ENCODE results near the gene RASSF3. TPM values are rescaled to one million over a fixed set of nuclear protein-coding genes. Genes with fewer than 3 reads are reported as not detected.
"Not testable (repeated sequence)": the region's sequence is repeated elsewhere in the genome, so short reads cannot be mapped to it uniquely, and the experiment has no call there.

Gene RASSF3
- total and polyA plus RNA-seq, 11 donors, result 32.8 to 116 (median 90.6) TPM

DNA sequence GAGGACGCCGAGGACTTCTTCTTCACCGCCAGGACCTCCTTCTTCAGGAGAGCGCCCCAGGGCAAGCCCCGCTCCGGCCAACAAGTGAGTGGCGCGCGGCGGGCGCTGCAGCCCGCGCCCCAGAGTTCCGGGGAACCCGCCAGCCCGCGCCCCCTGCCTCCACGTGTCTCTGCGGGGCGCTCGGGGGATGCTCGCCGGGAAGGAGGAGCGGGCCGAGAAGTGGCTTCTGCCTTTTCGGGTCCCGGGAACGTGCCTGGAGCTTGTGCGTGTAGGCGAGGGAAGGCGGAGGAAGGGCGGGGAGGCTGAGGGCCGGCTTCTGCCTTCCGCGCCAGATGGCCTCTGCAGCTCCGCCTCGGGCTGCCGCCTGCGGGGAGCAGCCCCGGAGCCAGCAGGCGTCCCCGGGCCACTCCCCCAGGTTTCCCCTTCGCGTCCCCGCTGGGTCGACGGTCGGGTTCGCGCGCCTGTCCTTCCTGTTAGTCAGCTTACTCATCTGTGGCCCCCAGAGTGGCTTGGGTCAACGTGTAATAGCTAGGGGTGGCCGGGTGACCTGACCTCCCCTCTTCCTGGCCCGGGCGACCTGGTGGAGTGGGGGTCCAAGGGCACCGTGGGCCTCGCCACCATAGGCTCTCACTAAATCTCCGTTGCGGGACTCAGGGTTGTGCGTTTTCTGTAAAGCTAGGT is 505 bp downstream of the RASSF3 start:
- peak; percentile 47 to 85 (median 73) for ATAC-seq
- Histone ChIP-seq H3K4me1 (peaks cover 0 to 39% (median 25%) of the 10 kb centered on the region in 12 donors), H3K27me3 (no peaks in the 10 kb centered on the region), H3K4me3 (peak overlapping the region; percentile 67 to 99 (median 96)), H3K9me3 (no peaks in the 10 kb centered on the region), H3K27ac (peak overlapping the region; percentile 90 to 99 (median 97)), H3K36me3 (peaks cover 0 to 12% (median 0%) of the 10 kb centered on the region in 9 donors)
- no peak for TF ChIP-seq POLR2A (IDR thresholded peaks at IDR 0.05)
- TF ChIP-seq, protein P1, sequence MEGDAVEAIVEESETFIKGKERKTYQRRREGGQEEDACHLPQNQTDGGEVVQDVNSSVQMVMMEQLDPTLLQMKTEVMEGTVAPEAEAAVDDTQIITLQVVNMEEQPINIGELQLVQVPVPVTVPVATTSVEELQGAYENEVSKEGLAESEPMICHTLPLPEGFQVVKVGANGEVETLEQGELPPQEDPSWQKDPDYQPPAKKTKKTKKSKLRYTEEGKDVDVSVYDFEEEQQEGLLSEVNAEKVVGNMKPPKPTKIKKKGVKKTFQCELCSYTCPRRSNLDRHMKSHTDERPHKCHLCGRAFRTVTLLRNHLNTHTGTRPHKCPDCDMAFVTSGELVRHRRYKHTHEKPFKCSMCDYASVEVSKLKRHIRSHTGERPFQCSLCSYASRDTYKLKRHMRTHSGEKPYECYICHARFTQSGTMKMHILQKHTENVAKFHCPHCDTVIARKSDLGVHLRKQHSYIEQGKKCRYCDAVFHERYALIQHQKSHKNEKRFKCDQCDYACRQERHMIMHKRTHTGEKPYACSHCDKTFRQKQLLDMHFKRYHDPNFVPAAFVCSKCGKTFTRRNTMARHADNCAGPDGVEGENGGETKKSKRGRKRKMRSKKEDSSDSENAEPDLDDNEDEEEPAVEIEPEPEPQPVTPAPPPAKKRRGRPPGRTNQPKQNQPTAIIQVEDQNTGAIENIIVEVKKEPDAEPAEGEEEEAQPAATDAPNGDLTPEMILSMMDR (IDR thresholded peaks at IDR 0.05), result no peak
- DNase-seq, result peak; percentile 65 to 89 (median 71)
- 1% methylated on average over 38 to 60 of the region's 60 CpGs for WGBS, 4 donors
- intact Hi-C loops (cut with DNase I), result loop anchor here (1.0 to 10.0 kb wide), 13 partner anchors 33 to 156 kb away; partner anchors contain the start of gene TBK1 (in 1 of the 10)

DNA sequence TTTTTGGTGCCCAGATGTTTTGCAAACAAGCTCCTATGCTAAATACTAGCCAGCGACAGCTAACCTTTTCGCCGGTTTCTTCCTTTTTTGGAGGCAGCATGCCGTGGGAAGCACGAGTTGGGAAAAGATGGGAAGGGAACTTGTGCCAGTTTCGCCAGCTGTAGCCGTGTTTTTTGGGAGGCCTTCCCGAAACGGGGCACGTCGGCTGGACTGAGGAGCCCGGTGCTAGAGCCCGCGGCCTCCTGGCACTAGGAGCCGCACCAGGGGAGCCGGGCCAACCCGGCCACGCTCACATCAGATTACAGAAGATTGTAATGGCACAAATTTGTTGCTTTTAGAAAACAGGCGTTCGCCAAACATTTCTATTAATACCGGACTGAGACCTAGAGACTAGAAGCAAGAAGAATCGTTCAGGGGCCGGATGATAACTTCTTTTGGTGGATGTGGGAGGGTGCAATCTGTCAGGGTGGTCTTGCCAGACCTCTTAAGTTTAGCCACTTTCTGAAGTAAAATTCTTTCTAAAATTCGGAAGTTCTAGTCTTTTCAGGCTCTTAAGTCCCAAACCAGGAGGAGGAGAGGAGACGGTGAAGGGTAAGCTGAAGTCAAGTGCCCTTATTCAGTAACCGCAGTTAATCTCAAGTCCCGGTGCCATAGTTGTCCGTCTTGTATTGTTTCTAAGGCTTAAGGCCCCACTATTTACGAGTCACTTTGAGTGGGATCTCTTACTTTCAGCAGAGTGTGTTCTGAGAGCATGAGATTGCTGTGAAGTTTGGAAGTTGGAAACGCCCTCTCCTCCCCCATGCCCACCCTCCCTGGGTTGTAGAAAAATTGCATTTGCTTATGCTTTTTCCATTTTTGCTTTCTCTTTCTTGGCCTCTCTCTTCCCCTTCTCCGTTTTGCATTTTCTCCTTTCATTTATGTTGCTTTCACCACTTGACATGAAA is 1.3 kb downstream of the RASSF3 start:
- Histone ChIP-seq H3K4me1 (peaks cover 0 to 47% (median 33%) of the 10 kb centered on the region in 12 donors), H3K27ac (peak overlapping the region; percentile 90 to 99 (median 97)), H3K9me3 (no peaks in the 10 kb centered on the region), H3K4me3 (peak overlapping the region; percentile 67 to 99 (median 96)), H3K27me3 (no peaks in the 10 kb centered on the region), H3K36me3 (peaks cover 0 to 16% (median 0%) of the 10 kb centered on the region in 9 donors)
- 1 to 3% (median 2%) methylated on average over 26 to 31 of the region's 31 CpGs for WGBS, 4 donors
- DNase-seq (peak; percentile 30 to 72 (median 43)), ATAC-seq (peak; percentile 23 to 62 (median 48))
- intact Hi-C loops (cut with DNase I), result loop anchor here (2.0 to 10.0 kb wide), 12 partner anchors 34 to 157 kb away; partner anchors contain the start of gene TBK1 (in 1 of the 10)
- TF ChIP-seq POLR2A (IDR thresholded peaks at IDR 0.05), result no peak
- TF ChIP-seq, protein P1 (IDR thresholded peaks at IDR 0.05), result peak in 2 of 12 donors; percentile 17 to 24

DNA sequence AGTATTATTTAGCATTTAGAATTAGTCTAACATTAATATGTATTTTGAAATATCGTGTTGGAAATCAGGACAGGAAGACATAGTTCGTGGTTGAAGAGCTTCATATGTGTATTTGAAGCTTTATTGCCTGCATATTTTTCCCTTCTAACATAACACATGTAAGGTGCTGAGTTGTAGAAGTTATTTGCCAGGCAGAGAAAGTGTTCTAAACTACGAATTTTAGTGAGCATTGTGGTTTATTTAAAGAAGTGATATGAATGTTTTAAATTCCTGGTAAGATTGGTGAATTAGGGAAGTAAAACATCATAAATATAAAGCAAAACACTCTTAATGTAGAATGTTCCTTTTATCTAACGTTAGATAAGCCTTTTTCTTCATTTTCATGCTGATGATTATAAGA is 2.5 kb downstream of the RASSF3 start:
- H3K27ac ChIP-seq, result peak overlapping the region in 3 of 12 donors; percentile 17 to 99 (median 96)
- H3K4me1 ChIP-seq, result peaks cover 0 to 59% (median 40%) of the 10 kb centered on the region in 12 donors
- 19 to 28% (median 24%) methylated on average over 4 of the region's 4 CpGs for WGBS, 4 donors

DNA sequence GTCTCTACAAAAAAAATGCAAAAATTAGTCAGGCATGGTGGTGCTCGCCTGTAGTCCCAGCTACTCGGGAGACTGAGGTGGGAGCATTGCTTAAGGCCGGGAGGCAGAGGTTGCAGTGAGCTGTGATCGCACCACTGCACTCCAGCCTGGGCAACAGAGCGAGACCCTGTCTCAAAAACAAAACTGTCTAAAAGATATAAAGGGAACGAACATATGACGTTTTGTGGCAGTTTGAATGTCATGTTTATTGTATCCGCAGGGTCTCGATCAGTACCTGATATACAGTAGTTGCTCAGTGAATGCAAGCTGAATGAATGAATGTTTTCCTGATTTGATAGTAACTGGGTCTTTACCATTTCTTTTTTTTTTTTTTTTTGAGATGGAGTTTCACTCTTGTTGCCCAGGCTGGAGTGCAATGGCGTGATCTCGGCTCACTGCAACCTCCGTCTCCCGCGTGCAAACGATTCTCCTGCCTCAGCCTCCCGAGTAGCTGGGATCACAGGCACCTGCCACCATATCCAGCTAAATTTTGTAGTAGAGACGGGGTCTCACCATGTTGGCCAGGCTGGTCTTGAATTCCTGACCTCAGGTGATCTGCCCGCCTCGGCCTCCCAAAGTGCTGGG is 3.6 kb downstream of the RASSF3 start:
- H3K9me3 ChIP-seq, ATAC-seq, H3K4me3 ChIP-seq, DNase-seq, H3K27me3 ChIP-seq: not testable (repeated sequence)
- peaks cover 0 to 16% (median 0%) of the 10 kb centered on the region in 9 donors for H3K36me3 ChIP-seq
- 93 to 97% (median 95%) methylated on average over 19 of the region's 19 CpGs for WGBS, 4 donors
- H3K4me1 ChIP-seq, result peaks cover 2 to 62% (median 41%) of the 10 kb centered on the region in 12 donors
- intact Hi-C loops (cut with DNase I), result loop anchor here in 9 of 10 donors (5.0 to 10.0 kb wide), 9 partner anchors 37 to 159 kb away; partner anchors contain the start of gene TBK1 (in 1 of the 9)
- H3K27ac ChIP-seq, result peak overlapping the region in 1 of 12 donors; percentile 40

More for the DNA sequence above, 2.5 kb downstream of the RASSF3 start:
- Histone ChIP-seq H3K36me3 (peaks cover 0 to 16% (median 0%) of the 10 kb centered on the region in 9 donors), H3K9me3 (no peaks in the 10 kb centered on the region), H3K4me3 (peak overlapping the region in 6 of 12 donors; percentile 81 to 99 (median 96)), H3K27me3 (no peaks in the 10 kb centered on the region)
- ATAC-seq (no peak), DNase-seq (no peak)
- intact Hi-C loops (cut with DNase I), result loop anchor here in 9 of 10 donors (5.0 to 10.0 kb wide), 9 partner anchors 36 to 158 kb away; partner anchors contain the start of gene TBK1 (in 1 of the 9)
- no peak for TF ChIP-seq POLR2A (IDR thresholded peaks at IDR 0.05)
- TF ChIP-seq, protein P1 (IDR thresholded peaks at IDR 0.05), result no peak

Measured in heart left ventricle (tissue), 16 donors.